Gastroesophageal sphincter (tissue), 3 donors: ENCODE results near the gene TLCD1.

Source experiments
- CTCF ChIP-seq, 4 experiments: fragments of 200-600 bp in 2 of 4; fragments of 450-650 bp in 2 of 4; sonication (generic) in 1 of 4; IDR thresholded peaks; one replicate each; pipeline ENCODE4 v1.5.1; 2017 to 2019; ENCODE audit warnings: antibody characterized with exemption in 4 of 4, mild to moderate bottlenecking in 2 of 4, moderate library complexity in 2 of 4
- EP300 ChIP-seq: sonication (generic); formaldehyde crosslinking; IDR thresholded peaks from one replicate; pipeline ENCODE4 v1.6.1; 2017; ENCODE audit warnings: antibody characterized with exemption, mild to moderate bottlenecking
- POLR2AphosphoS5 ChIP-seq: sonication (generic); formaldehyde crosslinking; IDR thresholded peaks from one replicate; pipeline ENCODE4 v1.6.1; 2017; ENCODE audit warnings: antibody characterized with exemption

- TF ChIP-seq CTCF (IDR thresholded peaks at IDR 0.05): no peak
- no peak for TF ChIP-seq EP300
- no peak for TF ChIP-seq POLR2AphosphoS5
Observed at GRCh38 chr17:28704219-28704858, 21.7 kb downstream of the TLCD1 start.
